Stimulated activated CD4-positive, alpha-beta T cell treated with anti-CD3 and anti-CD28 coated beads, Interleukin-4, amount 100 ng/mL, for 24 hours (primary cell): Measurements from ENCODE around the gene PIGQ.

ENCODE experiments used
- DNase-seq: peaks from one replicate; pipeline ENCODE4 v3.0.0-alpha.2; 2020

The PIGQ gene

DNA sequence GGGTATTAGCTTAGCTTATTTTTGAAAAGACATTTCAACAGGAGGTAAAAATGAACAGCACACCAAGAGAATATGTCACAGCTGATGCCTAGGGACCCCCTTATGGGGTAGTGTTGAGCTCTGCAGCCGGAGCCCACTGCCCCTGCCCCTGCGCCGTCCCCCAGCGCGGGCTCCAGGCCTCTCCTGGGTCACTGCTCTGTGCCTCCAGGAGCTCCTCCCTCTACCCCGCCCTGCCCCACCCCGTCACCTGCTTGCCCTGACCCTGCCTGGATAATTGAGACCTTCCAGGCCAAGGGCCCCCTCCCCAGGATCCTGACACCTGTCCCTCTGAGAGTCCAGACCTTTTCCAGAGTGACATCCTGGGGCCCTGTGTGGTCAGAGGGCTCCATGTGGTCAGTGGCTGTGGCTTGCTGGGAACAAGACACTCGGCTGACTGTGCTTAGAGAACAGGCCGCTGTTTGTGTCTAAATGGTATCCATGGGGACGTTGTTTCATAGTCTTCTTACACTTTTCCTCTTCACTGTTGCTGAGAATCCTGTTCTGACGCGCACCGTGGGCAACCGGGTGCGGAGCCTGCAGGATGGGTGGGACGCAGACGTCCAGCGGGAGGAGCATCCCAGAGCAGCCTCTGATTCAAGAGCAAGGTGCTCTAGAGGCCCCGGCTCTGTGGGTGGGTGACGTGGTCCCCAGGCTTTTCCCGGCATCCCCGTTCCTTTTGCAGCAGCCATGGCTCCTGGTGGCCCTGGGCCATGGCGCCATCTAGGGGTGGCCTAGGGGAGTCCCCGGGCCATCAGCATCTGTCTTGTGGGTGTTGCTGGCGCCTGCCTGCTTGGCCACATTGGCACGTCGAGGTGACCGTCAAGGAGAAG is 41.0 kb downstream of the PIGQ start:
- DNase-seq = peak; percentile 65

DNA sequence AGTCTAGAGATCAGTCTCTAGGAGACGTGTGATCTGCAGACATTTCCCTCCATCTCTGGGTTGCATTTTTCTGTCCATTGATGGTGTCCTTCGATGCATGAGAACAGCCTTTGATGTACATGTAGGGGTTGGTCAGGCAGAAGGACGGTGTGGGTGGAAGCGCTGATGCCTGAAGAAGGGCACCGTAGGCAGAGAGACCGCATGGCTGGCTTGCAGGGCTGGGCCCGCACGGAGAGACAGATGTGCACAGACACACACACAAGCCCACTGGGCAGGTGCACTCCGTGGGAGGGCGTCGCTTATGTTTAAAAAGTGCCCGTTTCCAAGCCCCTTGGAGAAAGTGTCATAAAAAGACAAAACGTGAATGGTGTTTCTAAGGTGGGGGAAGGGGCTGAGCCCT is 45.4 kb downstream of the PIGQ start:
- no peak for DNase-seq

DNA sequence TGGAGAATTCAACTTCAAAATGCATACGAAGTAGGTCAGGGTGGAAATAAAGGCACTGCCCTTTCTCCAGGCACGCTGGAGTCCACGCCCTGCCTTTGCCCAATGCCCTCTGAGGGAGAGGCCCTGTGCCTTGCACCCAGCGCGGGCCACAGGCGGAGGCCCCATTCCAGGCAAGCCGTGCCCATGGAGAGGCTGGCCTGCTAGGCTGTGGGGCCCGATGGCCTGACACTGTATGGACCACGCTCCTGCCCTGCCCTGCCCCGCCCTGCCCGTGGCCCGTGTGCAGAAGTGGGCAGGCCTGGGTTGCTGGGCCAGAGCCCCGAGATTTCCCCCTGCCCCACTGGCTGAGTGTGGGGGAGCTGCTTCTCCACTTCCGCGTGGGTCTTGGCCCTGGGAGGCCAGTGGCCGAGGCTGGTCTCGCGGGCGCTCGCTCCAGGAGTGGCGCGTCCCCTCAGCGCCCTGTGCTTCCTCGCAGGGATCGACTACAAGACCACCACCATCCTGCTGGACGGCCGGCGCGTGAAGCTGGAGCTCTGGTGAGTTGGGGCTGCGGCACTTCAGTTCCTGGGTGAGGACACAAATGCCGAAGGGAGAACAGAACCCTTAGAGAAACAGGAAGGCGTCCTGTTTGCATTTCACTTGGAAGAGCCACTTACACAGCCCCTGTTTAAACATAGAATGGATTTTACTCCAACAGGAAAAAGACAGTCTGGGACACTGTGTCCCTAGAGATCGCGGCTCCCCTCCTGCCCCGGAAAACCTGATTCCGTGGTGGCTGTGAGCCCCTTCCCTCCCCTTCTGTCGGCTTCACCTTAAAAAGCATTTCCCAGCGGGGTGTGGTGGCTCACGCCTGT is 47.2 kb downstream of the PIGQ start:
- DNase-seq = no peak

DNA sequence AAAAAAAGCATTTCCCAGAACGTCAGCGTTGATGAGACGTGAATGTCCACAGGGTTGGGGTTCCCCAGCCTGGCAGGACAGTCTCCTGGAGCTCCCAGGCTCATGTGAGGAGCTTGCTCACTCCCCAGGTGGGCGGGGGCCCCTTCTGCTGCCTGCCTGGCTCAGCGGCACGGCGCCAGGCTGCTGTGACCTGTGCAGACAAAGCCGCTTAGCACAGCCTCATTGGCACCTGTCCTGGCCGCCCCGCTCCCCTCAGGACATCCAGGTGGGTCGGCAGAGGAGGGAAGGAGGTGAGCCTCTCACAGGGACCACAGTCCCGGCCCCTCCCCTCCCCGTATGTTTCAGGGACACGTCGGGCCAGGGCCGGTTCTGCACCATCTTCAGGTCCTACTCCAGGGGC is 48.1 kb downstream of the PIGQ start:
- DNase-seq = no peak

DNA sequence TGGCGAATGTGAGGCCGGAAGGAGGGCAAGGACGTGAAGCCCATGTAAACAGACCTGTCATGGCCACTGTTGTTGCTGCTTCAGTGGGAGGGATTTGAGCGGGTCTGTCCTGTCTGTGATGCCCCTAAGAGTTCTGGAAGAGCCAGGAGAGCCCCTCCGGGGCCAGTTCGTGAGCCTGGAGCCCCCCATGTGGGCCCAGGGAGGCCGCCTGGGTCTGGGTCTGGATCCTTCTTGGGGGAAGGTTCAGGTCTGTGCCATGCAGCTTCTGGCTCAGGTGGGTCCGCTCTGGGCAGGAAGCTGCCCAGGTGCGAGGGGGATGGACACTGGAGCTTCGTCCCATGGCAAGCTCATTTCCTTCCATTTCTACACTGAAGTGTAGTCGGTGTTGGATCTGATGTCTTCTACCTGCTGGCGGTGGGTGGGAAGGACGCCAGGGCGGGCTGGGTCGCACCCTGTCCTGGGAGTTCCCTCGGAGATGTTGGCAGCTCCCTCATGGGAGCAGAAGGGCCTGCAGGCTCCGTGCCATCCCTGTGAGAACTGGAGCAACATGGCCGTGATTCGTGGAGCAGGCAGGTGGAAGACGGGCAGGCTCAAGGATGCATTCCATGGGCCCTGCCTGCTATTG is 49.8 kb downstream of the PIGQ start:
- DNase-seq = no peak

DNA sequence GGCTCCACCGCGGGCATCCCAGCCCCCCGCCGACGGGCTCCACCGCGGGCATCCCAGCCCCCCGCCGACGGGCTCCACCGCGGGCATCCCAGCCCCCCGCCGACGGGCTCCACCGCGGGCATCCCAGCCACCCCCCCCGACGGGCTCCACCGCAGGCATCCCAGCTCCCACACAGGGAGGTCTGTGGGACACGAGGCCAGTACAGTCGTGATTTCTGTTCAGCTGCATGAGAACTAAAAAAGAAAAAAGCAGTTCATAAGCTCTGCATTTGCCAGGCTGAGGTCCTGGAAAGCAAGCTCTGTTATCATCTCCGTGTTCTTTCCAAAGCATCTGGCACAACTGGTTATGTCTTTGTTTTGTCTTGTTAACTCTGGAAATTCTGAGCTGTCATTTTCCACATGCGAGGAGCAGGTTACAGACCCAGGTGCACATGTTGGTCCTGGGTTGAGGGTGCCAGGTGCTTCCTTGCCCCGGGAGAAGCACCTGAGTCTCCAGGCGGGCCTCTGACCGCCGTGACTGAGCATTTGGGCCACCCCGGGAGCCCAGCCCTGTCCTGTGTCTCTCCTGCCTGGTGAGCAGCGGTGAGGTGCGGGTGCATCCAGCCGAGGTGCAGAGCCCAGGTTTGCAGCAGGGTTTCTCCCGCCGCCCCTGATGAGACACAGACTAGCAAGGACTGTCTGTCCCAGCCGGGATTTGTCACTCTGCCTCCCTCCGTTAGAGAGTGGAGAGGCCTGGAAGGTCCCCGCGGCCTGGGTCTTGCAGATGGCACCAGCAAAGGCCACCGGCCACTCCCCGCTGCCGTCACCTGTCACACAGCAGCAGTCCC is 51.1 kb downstream of the PIGQ start:
- DNase-seq = no peak

DNA sequence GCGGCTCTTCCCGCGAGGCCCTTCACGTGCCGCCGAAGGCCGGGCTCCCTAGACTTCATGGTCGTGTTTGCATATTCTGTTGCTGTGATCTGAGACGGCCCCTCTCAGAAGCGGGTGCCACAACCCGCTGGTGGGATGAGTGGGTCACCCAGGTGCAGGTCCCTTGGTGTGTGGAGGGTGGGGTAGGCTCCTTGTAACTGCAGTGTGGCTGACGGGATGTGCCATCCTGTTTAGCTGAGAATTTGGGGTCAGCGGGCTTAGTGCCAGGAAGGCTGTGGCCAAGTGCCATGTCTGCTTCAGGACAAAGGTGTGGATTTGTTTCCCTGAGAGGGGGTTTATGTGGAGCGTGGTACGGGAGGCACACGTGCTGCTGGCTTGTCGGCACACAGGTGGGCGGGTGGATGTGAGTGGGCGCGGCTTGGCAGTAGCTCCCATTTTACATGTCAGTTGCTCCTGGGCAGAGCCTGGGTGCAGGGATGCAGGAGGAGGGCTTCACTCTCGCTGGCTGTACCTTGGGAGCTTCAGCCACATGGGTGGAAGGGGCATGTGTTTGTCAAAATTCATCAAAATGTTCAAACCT is 51.8 kb downstream of the PIGQ start:
- no peak for DNase-seq

DNA sequence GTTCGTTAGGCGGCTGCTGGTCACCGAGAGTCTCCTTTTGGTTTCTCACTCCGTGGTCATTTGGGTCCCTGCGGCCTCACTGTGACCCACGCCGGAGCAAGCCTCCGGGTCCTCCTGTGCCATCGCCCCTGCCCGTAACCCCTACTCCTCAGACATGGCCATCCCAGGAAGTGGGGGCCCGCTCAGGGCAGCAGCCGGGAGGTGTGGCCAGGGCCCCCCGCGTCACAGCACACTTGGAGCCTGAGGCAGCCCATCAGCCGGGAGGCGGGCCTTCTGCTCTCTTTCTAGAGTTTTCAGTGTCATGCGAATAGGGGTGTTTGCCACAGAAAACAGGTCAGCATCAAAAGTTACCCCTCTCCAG is 53.1 kb downstream of the PIGQ start:
- no peak for DNase-seq

DNA sequence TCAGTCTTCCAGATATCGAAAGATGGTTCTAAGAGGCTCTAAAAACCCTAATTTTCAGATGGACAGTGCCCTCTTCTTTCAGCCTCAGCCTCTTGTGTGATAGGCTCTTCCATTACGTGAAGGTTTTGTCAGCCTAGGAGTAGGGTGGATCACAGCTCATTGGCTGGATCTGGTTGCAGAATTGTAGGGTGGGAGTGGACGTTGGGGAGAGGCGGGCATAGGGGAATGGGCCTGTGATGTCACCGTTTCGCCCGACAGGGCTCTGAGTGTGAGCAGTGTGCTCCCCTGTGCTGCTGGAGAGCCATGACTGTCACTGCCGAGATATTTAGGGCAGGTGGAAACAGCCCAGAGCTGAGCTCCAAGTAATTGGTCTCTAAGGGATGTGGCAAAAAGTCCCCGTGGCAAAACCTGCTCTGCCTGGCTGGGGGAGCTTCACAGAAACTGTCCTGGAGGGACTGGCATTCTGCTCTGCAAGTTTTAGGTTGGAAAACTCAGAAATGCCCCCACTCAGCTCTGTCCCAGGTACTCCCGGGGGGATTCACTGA is 54.8 kb downstream of the PIGQ start:
- no peak for DNase-seq

DNA sequence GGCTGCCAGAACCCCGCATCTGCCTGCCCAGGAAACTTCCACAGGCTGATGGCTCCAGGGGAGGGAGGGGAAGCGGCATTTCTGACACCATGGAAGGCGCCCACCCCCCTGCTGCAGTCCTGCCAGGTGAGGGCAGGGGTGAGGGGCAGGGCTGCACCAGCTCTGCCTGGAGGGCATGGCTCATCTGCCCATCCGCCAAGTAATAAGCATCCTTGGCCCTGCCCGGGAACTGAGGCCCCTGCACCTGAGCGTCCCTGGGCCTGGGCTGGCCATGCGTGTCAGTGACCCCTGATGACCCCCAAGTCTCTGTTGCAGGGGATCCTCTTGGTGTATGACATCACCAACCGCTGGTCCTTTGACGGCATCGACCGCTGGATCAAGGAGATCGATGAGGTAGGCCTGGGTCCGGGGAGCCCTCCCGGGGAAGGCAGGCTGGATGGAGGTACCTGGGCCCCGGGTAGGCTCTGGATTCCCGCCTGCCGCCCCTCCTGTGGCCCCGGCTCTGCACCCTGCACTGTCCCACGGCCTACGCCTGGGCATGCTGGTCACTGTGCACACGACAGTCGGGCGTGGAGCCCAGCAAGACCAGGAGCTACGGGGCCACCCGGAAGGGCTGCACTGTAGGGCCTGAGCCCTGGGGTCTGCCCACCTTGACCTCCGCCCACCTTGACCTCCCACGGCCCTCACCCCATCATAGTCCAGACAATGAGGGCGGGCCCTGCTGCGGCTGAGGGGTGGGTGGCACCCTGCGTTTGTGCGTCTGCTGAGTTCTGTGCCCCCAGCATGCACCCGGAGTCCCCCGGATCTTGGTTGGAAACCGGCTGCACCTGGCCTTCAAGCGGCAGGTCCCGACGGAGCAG is 55.6 kb downstream of the PIGQ start:
- no peak for DNase-seq

DNA sequence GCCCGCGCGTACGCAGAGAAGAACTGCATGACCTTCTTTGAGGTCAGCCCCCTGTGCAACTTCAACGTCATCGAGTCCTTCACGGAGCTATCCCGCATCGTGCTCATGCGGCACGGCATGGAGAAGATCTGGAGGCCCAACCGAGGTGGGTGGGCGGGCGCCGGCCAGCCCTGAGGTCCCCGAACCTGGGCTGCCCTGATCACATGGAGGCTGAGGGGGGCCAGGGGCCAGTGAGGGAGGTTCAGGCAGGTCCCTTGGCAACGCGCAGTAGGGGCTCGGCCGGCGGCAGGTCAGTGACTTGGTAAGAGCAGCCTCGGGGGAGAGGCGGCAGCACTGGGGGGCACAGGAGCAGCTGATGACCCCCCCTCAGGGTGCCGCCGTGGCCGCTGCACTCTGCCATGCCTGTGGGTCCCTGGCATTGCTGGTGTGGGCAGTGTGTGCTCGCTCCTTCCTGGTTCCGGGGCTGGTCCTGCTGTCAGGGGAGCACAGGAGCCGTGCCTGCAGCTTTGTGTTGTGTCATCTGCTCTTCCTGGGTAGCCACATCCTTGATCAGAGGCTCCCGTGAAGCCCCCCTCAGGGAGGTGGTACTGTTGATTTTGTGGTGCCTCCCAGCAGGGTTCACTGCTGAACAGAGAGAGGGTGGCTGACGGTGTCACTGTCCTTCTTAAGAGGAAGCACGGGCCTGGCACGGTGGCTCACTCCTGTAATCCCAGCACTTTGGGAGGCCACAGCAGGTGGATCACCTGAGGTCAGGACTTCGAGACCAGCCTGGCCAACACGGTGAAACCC is 56.4 kb downstream of the PIGQ start:
- DNase-seq = no peak

DNA sequence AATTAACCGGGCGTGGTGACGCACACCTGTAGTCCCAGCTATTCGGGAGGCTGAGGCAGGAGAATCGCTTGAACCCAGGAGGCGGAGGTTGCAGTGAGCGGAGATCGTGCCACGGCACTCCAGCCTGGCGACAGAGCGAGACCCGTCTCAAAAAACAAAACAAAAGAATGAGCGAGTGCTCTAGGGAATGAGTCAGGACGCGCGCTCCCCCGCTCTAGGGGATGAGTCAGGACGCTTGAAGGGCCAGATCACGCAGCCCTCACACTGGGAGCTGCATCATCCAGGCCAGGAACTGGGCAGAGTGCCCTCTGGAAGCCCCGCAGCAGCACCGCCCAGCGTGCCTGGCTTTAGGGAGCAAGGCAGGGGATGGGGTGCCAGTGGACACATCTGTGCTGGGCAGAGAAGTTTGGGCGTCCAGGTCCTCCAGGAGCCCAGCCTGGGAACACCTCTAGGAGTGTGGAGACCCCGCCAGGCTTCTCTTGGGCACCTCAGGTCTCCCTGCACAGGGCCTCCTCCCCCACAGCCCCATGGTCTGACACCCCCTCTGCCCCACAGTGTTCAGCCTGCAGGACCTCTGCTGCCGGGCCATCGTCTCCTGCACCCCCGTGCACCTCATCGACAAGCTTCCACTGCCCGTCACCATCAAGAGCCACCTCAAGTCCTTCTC is 57.2 kb downstream of the PIGQ start:
- no peak for DNase-seq

DNA sequence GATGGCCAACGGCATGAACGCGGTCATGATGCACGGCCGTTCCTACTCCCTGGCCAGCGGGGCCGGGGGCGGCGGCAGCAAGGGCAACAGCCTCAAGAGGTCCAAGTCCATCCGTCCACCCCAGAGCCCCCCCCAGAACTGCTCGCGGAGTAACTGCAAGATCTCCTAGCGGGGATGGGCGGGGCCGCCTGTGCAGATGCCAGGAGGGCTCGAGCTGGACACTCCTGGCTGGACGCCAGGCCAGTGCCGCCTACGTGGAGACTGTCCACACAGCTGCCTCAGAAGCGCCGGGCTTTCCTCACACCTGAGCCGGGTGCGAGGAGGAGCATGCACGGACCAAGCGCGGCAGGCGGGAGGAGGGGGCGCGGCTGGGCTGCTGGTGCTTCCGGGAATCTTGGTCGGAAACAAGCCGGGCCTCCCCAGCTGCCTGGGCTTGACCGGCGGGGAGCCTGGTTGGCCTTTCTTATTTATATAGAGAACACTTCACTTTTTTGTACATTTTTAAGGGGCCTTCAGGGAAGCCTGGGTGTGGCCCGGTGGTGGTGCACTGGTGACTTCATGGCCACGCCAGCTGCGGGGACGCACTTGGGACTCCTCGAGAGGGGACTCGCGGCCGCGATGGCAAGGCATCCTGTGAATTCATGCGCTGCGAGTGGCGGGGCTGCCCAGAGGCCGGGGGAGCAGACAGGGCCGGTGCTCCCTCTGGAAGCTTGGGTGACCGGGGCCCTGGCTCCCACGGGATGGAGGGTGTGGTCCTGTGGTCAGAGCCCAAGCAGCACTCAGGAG is 57.9 kb downstream of the PIGQ start:
- no peak for DNase-seq

DNA sequence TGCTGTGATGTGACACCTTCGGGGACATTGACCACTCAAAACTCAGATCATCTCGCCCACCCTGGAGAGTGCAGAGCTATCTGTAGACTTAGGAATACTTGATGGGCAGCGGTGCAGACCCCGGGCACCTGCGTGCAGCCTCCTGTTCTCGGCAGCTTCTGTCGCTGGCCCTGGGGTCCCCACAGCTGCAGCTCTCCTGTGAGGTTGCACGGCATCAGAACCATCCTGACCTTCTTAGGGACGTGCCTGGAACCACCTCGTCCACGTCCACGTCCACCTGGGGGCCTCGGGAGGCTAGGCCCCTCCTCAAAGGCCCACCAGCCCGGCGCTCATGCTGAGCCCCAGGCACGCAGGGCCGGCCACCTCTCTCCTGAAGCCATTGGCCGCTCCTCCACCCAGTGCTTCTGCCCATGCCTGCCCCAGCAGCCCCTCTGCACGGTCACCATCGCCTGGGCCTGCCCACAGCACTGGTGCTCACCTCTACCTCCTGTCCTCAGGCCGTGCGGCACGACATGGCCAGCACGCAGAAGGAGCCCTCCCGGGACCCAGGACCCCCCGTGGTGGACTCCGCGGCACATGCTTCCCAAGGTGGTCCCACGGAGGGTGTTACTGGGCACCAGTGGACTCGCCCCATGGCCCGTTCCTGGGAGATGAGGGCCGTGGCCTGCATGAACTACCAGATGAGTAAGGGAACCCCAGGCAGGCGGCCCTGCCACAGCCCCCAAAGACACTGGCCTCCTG is 58.7 kb downstream of the PIGQ start:
- DNase-seq = no peak

DNA sequence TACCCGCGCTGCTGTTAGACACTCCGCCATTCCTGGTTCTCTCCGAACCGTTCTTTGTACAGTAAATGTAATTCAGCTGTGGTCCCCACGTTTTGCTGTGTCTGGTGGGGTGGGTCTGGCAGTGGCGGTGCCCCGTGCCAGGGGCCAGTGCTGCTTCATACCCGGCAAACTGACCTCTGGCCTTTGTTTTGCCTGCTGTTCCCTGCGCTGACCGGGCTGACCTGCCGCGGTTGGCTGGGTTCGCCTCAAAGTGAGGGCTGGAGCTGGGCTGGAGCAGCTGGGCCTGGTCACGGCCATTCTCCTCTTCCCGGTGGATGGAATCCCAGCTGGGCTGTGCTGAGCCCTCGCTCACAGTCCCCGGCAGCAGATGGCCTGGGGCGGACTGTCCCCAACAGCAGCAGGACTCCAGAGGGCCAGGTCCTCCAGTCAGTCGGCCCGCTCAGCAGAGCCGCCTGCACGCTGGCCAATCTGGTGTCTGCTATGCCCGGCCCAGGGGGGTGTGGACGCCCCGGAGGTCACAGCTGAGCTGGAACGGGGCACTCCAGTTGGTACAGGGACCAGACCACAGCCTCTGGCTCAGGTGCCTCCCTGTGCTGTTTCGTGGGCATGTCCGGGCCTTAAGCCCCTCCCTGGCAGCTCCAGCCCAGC is 59.5 kb downstream of the PIGQ start:
- DNase-seq = no peak

DNA sequence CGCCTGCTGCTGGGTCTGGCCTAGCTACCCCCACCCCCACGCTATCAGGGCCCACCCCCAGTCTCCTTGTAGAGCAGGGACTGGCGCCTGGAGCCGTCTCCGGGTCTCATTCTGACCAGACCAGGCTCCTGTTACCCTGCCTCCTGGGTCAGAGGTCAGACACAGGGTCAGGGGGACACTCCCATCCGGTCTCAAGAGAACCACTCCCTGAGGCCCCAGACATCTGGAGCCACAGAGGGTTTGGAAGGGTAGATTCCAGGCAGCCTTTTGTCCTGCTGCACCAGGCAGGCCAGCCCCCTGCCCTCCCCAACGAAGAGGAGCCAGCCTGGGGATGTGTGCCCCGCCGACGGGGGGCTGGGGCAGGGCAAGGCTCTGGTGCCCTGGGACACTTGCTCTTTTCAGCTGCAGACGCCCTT is 60.1 kb downstream of the PIGQ start:
- no peak for DNase-seq

DNA sequence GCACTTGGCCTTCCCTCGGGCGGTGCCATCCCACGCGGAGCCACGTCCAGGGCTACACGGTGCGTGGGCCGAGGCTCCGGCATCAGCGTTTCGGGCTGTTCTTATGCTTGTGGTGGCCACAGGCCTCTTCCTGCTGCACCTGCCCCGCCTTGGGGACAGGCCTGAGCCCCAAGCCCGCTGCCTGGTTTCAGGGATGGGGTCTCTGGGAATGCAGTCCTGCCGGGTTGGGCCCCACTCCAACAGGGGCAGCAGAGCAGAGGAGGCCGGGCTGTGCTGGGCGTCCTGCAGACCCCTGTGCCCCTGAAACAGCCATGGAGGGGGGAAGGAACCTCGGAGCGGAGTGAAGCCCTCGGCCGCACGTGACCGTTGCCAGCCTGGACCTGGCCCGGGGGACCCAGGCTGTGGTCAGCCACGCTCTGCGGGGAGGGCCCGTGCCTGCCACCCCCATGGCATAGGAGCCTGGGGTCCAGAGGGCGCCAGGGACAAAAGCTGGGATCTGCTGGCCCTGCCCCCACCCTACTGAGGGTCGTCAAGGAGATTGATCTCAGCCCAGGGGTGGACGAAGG is 60.6 kb downstream of the PIGQ start:
- DNase-seq = no peak
